AG09319 (cell line): ENCODE data around the gene CMTM8.

Experiments
- DNase-seq: peaks from one replicate; pipeline ENCODE4 v3.0.0-alpha.2; 2010; ENCODE audit warnings: low read depth; ENCODE audit errors: extremely low read depth
- TF ChIP-seq, protein P1 (sequence below): IDR thresholded peaks from 2 replicates; pipeline ENCODE4 v1.5.1; 2011; ENCODE audit warnings: low read depth, mild to moderate bottlenecking, inconsistent platforms, low read length, moderate library complexity

The CMTM8 gene

GRCh38 chr3:32275506-32275905 is 37.0 kb downstream of the CMTM8 start:
- TF ChIP-seq, protein P1, sequence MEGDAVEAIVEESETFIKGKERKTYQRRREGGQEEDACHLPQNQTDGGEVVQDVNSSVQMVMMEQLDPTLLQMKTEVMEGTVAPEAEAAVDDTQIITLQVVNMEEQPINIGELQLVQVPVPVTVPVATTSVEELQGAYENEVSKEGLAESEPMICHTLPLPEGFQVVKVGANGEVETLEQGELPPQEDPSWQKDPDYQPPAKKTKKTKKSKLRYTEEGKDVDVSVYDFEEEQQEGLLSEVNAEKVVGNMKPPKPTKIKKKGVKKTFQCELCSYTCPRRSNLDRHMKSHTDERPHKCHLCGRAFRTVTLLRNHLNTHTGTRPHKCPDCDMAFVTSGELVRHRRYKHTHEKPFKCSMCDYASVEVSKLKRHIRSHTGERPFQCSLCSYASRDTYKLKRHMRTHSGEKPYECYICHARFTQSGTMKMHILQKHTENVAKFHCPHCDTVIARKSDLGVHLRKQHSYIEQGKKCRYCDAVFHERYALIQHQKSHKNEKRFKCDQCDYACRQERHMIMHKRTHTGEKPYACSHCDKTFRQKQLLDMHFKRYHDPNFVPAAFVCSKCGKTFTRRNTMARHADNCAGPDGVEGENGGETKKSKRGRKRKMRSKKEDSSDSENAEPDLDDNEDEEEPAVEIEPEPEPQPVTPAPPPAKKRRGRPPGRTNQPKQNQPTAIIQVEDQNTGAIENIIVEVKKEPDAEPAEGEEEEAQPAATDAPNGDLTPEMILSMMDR, result no peak

DNA sequence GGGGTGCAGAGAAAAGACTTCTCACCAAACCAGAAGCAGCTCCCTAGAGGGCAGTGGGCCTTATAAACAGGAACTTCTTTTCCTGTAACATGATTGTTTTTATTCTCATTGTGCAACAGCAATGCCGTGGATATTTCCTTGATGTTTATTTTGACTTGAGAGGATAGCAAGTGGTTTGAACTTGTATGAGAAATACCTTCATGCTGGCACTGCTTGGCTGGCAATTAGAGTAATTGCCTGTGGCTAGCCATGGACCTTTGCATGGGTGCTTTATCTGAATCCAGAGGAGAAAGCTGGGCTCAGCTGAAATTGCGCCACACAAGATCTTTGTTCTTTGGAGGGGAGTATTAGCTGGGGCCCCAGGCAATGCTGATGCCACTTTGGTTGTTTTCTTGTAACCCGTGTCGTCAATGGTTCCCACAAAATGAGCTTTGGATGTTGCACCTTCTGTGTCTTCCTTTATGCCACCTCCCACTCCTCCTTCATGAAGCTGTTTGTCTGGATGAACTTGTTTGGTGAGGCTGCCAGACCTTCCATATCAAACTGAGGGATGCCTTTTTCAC is 37.9 kb downstream of the CMTM8 start:
- no peak for DNase-seq
- TF ChIP-seq, protein P1, result no peak

More at GRCh38 chr3:32275506-32275905, 37.0 kb downstream of the CMTM8 start:
- no peak for DNase-seq

DNA sequence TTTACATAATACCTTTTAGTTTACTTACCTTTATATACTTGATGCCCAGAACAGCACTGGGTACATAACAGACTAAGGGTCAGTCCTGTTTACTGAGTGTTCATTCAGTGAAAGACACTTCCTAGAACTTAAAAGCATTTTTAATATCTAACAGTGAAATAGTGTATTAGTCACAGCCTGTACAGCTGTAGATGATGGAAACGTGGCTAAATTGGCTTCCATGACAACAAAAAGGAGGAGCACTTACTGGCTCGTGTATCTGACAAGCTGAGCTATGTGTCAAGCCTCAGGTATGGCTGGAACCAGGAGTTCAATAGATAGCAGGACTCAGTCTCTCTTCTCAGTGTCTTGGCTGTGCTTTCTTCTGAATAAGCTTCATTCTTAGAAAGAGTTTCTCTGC is 40.2 kb downstream of the CMTM8 start:
- TF ChIP-seq, protein P1, result no peak
- no peak for DNase-seq

DNA sequence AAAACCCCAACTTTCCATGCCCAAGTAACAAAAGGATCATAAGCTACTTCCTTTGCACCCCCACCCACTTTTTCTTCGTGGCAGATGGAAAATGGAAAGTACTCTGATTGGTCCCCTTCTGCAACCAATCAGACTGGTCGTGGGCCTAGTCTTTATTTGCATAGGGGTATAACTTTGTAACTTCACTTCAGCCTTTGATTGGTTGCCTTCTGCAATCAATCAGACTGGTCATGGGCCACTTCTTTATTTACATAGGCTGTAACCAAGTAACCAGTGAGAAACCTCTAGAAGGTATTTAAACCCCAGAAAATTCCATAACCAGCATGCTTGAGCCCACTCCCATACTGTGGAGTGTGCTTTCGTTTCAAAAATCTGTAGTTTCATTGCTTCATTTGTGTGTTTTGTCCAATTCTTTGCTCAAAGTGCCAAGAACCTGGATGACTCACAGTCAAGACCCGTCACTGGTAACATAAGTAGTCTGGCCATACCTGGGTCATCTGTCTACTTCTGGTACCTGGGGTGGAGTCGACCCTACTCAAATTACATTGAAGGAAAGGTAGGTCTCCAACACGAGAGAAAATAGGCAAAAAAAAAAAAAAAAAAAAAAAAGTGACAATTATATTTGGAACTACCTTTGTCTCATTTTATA is 41.9 kb downstream of the CMTM8 start:
- DNase-seq, result no peak
- TF ChIP-seq, protein P1, result no peak

DNA sequence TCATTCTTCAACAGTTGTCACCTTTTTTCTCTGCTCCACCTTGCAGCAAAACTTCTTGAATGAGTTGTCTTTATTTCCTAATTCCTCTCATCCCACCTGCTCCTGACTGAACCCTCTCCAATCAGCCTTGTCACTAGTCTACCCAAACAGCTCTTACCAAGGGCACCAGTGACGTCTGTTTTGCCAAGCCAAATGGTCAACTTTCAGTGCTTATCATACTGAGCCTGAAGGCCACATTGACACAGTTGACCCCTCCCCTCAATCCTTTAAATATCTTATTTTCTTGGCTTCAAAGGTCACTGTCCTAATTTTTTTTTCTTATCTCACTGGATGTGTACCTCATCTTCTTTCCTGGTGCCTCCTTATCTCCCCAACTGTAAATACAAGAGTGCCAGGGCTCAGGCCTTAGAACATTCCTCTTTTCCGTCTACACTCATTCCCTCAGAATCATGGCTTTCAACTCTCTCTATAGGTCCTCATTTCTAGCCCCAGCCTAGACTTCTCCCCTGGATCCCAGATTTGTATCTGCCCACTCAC is 43.2 kb downstream of the CMTM8 start:
- TF ChIP-seq, protein P1, result no peak

GRCh38 chr3:32282578-32283154 is 44.2 kb downstream of the CMTM8 start:
- TF ChIP-seq, protein P1, result no peak
- no peak for DNase-seq

More for the DNA sequence above, 43.2 kb downstream of the CMTM8 start:
- no peak for DNase-seq

DNA sequence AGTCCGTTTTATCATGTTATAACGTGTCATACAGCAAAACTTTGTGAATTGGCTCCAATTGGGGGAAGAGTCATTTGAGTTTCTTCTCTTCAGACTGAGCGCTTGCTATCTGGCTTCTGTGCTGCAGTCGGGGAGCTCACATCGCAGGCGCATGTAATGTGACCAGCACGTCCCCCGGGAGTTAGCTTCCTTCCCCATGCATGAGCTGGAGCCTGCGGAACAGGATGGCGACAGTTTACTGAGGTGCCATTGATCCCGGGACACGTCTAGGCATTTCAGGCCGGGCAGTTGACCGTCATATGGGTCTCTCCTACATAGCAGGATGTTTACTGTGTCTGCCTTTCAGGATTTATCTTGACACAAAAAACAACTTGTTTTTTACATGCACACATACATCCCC is 44.8 kb downstream of the CMTM8 start:
- DNase-seq, result no peak
- TF ChIP-seq, protein P1, result no peak
